ENCODE results near the gene NET1.

NET1 gene

DNA sequence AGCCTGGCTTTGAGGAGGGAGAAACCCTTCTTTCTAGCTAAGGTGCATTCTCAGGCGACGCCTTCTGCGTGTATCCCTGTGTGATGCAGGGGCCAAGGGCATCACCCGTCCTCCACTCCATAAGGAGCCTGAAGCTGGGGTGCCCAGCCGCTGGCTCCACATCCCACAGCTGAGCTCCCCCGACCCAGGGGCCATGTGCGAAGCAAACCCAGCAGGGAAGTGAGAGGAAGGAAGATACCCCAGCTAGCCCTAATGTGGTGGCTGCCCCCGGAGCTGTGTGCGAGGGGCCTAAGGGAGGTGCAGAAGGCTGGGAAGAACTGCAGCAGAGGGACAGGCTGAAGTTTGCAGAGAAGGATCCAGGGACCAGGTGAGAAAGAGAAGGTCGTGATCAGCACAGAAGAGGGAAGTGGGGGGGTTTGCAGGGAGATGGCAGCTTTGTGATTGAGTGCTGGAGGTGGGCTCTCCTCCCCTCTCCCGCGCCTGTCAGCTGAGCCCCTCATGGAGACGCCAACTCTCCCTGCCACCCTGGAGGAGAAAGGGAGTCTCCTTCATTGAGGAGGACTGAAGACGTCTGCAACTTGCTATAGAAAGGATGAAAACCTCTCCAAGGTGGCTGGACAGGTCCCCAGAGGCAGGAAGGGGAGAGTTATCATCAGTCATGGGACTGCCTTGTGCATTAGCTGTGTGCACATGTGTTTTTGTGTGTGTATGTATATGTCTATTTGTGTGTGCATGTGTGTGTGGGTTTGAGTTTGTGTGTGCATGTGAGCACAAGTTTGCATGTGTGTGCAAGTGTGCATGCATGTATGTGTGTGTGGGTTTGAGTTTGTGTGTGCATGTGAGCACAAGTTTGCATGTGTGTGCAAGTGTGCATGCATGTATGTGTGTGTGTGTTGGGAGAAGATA is 90.5 kb downstream of the NET1 start:
- DNase-seq (ENCODE audit: low spot score): no peak

- no peak for DNase-seq (ENCODE audit: low spot score)
Observed at GRCh38 chr10:5503477-5503835, 91.1 kb downstream of the NET1 start.

DNA sequence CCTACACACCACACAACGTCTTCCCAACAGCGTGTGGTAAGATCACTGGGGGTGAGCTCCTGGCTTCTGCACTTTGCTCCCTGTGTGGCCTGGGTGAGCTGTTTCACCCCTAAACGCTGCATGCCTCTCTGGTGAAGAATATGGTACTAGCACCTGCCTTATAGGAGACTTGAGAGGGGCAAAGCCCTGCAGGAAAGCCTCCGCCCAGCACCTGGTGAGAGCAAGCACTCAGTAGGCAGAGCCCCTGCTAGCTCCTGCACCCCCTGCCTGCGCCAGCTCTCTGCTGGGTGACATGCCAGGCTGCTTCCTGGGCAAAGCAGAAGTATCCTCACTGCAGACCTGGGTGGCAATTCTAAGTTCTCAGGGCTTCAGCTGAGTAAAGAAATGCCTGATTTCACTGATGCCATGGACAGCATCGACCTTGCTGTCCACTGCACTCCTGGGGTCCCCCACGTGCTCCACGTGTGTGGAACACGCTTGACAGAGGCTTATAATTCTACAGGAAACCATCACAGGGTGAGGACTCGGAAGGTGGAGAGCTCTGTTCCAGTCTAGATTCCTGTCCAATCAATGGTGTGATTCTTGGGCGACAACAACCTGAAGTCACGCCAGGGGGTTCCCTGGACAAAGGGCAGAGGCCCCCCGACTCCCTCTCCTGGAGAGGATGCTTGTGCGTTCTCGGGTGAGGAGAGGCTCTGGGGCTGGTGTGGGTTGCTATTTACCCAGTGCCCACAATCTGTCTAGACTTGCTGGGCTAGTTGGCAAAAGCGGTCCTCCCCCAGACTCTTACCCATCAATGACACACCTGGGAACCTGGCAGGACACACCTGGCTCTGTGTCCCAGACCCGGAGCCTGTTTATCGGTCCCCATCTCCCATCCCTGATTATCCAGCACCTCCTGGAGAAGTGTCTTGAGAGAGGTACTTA is 92.1 kb downstream of the NET1 start:
- no peak for DNase-seq (ENCODE audit: low spot score)

- DNase-seq (ENCODE audit: low spot score): no peak
Observed at GRCh38 chr10:5506246-5506645, 93.9 kb downstream of the NET1 start.

DNA sequence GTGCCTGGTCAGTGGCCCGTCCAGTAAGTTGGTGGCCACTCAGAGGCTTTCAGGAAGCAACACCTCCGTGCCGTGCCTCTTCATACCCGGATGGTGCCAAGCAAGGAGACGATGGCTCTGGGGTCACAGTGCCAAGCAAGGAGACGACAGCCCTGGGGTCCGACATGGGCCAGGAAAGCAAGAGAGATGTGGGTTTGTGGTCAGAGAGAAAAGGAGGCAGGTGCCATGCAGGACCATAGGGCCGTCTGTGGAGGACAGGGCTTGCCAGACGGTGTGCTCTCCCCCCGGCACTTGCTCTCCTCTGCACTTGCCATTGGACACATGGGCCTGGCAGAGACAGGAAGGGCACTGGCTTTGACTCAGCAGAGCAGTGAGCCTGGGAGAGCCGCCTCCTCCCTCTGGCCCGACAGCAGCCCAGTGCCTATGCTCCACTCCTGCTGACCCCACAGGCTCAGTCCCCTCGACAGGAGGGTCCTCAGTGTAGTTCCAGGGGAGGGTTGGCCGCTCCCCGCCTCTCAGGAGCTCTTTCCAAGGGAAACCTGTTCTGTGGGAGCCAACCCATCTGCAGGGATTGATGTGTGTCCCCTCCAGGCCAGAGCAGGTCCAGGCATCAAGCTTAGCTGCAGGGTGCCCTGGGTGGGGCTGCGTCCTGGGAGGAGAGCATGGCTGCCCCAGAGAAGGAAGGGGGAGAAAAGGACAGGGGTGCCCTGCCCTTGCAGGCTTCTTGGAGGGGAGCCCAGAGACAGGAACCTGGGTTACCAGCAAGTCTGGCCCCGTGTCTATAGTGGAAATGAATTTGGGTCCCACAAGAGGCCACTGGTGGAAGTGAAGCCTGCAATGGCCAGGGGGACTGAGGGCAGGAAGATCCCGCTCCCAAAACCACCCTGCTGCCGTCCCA is 94.6 kb downstream of the NET1 start:
- no peak for DNase-seq (ENCODE audit: low spot score)

- no peak for DNase-seq (ENCODE audit: low spot score)
Observed at GRCh38 chr10:5507649-5508131, 95.3 kb downstream of the NET1 start.

DNA sequence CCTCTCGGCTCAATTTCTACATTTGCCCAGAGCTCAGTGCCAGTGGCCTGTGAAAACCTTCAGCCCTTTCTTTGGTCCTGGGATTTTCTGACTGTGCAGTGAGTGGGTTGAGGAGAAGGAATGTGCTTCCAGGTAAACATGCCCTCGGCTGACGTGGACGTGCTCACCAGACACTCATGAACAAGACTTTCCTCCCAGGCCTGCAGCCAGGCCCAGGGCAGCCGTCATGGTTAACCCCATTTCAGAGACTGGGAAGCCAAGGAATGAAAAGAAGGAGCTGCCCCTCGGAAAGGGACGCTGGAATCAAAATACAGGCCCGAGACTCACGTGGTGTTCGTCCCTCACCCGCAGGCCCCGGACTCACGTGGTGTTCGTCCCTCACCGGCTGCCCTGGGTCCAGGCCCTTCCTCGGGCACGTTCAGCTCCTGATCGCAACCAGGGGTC is 95.8 kb downstream of the NET1 start:
- DNase-seq (ENCODE audit: low spot score): no peak

Measured in AG08396 (cell line).